ENCODE measurements around the gene CACHD1. TPM values are rescaled to one million over a fixed set of nuclear protein-coding genes. Genes with fewer than 3 reads are reported as not detected.
"Not testable (repeated sequence)": the region's sequence is repeated elsewhere in the genome, so short reads cannot be mapped to it uniquely, and the experiment has no call there.

The CACHD1 gene
- polyA plus RNA-seq, 1 donor from 2014 or later = 12.7 TPM

DNA sequence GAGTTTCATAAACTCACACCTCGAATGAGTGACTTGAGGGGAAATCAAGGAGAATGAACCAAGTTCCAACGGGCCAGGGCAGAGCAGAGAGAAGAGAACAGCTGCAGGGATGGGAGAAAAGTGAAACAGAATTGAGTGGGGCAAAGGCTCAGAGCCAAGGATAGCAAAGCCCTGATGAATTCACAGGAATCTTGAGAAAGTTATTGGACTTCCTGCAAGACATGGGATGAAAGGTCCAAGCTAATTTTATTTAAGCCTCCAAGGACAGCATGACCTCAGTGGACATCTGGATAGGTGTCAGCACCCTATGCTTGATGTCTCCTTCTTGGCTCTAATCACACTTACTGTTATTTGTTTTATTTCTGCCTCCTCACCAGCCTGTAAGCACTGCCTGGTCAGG lies 232.0 kb downstream of the CACHD1 start:
- no peak overlapping the region for H3K4me2 ChIP-seq (ENCODE audit: low read length)
- no peaks in the 10 kb centered on the region for H4K20me1 ChIP-seq (ENCODE audit: insufficient read depth)
- no peaks in the 10 kb centered on the region for H3K9me3 ChIP-seq (ENCODE audit: low read length)
- TF ChIP-seq RAD21 (conservative IDR thresholded peaks at IDR 0.05) = no peak
- no peak for TF ChIP-seq EP300 (conservative IDR thresholded peaks at IDR 0.05; ENCODE audit: poor library complexity, severe bottlenecking)
- no peak for TF ChIP-seq TAF1 (IDR thresholded peaks at IDR 0.05; ENCODE audit: low read depth)
- no peak for TF ChIP-seq POLR2AphosphoS5 (IDR thresholded peaks at IDR 0.05)
- H2AFZ ChIP-seq (ENCODE audit: low read depth, low read length) = no peak overlapping the region
- H3K36me3 ChIP-seq (ENCODE audit: insufficient read depth, low read length) = no peaks in the 10 kb centered on the region
- H3K9me2 ChIP-seq (ENCODE audit: insufficient read depth, low read length) = no peaks in the 10 kb centered on the region
- no peaks in the 10 kb centered on the region for H3K27me3 ChIP-seq (ENCODE audit: insufficient read depth, low read depth, low read length)
- H3K9ac ChIP-seq (ENCODE audit: low read length) = no peak overlapping the region
- no peaks in the 10 kb centered on the region for H3F3A ChIP-seq (ENCODE audit: insufficient read depth, low read length, poor library complexity, severe bottlenecking)
- H3K4me3 ChIP-seq (ENCODE audit: low read length) = no peak overlapping the region
- H3K79me2 ChIP-seq (replicated peaks; ENCODE audit: insufficient read depth, low read length) = no peaks in the 10 kb centered on the region
- no peak overlapping the region for H3K27ac ChIP-seq (ENCODE audit: low read length)

DNA sequence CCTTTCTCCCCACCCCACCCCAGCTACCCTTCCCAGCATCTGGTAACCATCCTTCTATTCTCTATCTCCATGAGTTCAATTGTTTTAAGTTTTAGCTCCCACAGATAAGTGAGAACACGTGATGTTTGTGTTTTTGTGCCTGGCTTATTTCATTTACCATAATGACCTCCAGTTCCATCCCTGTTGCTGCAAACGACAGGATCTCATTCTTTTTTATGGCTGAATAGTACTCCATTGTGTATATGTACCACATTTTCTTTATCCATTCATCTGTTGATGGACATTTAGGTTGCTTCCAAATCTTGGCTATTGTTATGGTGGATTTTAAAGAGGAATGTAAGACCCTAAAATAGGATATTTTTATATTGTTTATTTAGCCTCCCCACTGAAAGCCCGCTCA lies 232.7 kb downstream of the CACHD1 start:
- H3K36me3 ChIP-seq (ENCODE audit: insufficient read depth, low read length); H3K79me2 ChIP-seq (replicated peaks; ENCODE audit: insufficient read depth, low read length); H3K27ac ChIP-seq (ENCODE audit: low read length); H3F3A ChIP-seq (ENCODE audit: insufficient read depth, low read length, poor library complexity, severe bottlenecking); H3K4me2 ChIP-seq (ENCODE audit: low read length); H3K9me2 ChIP-seq (ENCODE audit: insufficient read depth, low read length); H4K20me1 ChIP-seq (ENCODE audit: insufficient read depth); H2AFZ ChIP-seq (ENCODE audit: low read depth, low read length); H3K27me3 ChIP-seq (ENCODE audit: insufficient read depth, low read depth, low read length); H3K9ac ChIP-seq (ENCODE audit: low read length); H3K9me3 ChIP-seq (ENCODE audit: low read length); H3K4me3 ChIP-seq (ENCODE audit: low read length): not testable (repeated sequence)

- Histone ChIP-seq H4K20me1 (ENCODE audit: insufficient read depth) (no peaks in the 10 kb centered on the region), H3F3A (ENCODE audit: insufficient read depth, low read length, poor library complexity, severe bottlenecking) (no peaks in the 10 kb centered on the region), H3K27ac (ENCODE audit: low read length) (no peak overlapping the region), H3K4me2 (ENCODE audit: low read length) (no peak overlapping the region), H3K9me3 (ENCODE audit: low read length) (no peaks in the 10 kb centered on the region), H3K36me3 (ENCODE audit: insufficient read depth, low read length) (no peaks in the 10 kb centered on the region), H3K27me3 (ENCODE audit: insufficient read depth, low read depth, low read length) (no peaks in the 10 kb centered on the region), H3K9ac (ENCODE audit: low read length) (no peak overlapping the region), H3K4me3 (ENCODE audit: low read length) (no peak overlapping the region), H2AFZ (ENCODE audit: low read depth, low read length) (no peak overlapping the region), H3K9me2 (ENCODE audit: insufficient read depth, low read length) (no peaks in the 10 kb centered on the region), H3K79me2 (replicated peaks; ENCODE audit: insufficient read depth, low read length) (no peaks in the 10 kb centered on the region)
- TF ChIP-seq TAF1 (IDR thresholded peaks at IDR 0.05; ENCODE audit: low read depth) = no peak
Measured at GRCh38 chr1:64703600-64703999, 233.7 kb downstream of the CACHD1 start.

- Histone ChIP-seq H3K79me2 (replicated peaks; ENCODE audit: insufficient read depth, low read length) (no peaks in the 10 kb centered on the region), H3K4me3 (ENCODE audit: low read length) (no peak overlapping the region), H3K9me2 (ENCODE audit: insufficient read depth, low read length) (no peaks in the 10 kb centered on the region), H4K20me1 (ENCODE audit: insufficient read depth) (no peaks in the 10 kb centered on the region), H3F3A (ENCODE audit: insufficient read depth, low read length, poor library complexity, severe bottlenecking) (no peaks in the 10 kb centered on the region), H3K36me3 (ENCODE audit: insufficient read depth, low read length) (no peaks in the 10 kb centered on the region), H3K27me3 (ENCODE audit: insufficient read depth, low read depth, low read length) (no peaks in the 10 kb centered on the region), H3K9ac (ENCODE audit: low read length) (no peak overlapping the region), H3K27ac (ENCODE audit: low read length) (no peak overlapping the region), H3K4me2 (ENCODE audit: low read length) (no peak overlapping the region), H3K9me3 (ENCODE audit: low read length) (no peaks in the 10 kb centered on the region), H2AFZ (ENCODE audit: low read depth, low read length) (no peak overlapping the region)
- no peak for TF ChIP-seq MXI1 (conservative IDR thresholded peaks at IDR 0.05; ENCODE audit: poor library complexity, severe bottlenecking)
- TF ChIP-seq EZH2 (IDR thresholded peaks at IDR 0.05; ENCODE audit: borderline replicate concordance, insufficient read depth, low read length, poor library complexity, severe bottlenecking) = no peak
- no peak for TF ChIP-seq RAD21 (conservative IDR thresholded peaks at IDR 0.05)
- TF ChIP-seq TAF1 (IDR thresholded peaks at IDR 0.05; ENCODE audit: low read depth) = no peak
- no peak for TF ChIP-seq EP300 (conservative IDR thresholded peaks at IDR 0.05; ENCODE audit: poor library complexity, severe bottlenecking)
- no peak for TF ChIP-seq CTCF (IDR thresholded peaks at IDR 0.05; ENCODE audit: poor library complexity, severe bottlenecking)
- no peak for TF ChIP-seq SMC3 (conservative IDR thresholded peaks at IDR 0.05; ENCODE audit: poor library complexity)
- no peak for TF ChIP-seq REST (IDR thresholded peaks at IDR 0.05; ENCODE audit: borderline replicate concordance)
- TF ChIP-seq POLR2AphosphoS5 (IDR thresholded peaks at IDR 0.05) = no peak
Measured at GRCh38 chr1:64705591-64705990, 235.7 kb downstream of the CACHD1 start.

Data from neural cell (in vitro differentiated cells).